Choroid plexus epithelial cell (primary cell): Measurements from ENCODE around the gene FRMPD4.

Experiments used
- DNase-seq: peaks from one replicate; pipeline ENCODE4 v3.0.0-alpha.2; 2010; ENCODE audit warnings: low read depth
- H3K4me3 ChIP-seq: 2 replicates; pipeline ENCODE4 v1.5.1; 2011; ENCODE audit warnings: low read depth, mild to moderate bottlenecking, control low read depth, low read length, moderate library complexity
- TF ChIP-seq, protein P1 (sequence below): conservative IDR thresholded peaks from 2 replicates; pipeline ENCODE4 v1.5.1; 2011; ENCODE audit warnings: low read depth, mild to moderate bottlenecking, control low read depth, inconsistent platforms, low read length, moderate library complexity

The FRMPD4 gene

DNA sequence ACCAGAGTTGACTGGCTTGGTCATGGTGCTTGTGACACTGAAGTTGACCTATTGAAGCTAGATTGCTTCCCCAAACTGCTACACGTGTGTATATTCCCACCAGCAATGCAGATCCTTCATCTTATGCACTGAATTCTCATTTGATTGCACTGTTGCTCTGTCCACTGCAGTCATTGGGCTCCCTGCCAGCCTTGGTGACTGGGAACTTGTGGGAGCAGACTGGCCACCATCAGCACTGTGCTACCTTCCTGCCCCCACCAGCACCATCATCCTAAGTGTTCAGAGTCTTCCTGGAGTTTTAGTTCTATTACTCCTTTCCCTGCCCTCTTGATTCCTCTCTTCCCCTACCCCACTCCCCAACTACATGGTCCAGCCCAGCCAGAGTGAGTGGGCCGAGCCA, 535.2 kb downstream of the FRMPD4 start:
- TF ChIP-seq, protein P1, sequence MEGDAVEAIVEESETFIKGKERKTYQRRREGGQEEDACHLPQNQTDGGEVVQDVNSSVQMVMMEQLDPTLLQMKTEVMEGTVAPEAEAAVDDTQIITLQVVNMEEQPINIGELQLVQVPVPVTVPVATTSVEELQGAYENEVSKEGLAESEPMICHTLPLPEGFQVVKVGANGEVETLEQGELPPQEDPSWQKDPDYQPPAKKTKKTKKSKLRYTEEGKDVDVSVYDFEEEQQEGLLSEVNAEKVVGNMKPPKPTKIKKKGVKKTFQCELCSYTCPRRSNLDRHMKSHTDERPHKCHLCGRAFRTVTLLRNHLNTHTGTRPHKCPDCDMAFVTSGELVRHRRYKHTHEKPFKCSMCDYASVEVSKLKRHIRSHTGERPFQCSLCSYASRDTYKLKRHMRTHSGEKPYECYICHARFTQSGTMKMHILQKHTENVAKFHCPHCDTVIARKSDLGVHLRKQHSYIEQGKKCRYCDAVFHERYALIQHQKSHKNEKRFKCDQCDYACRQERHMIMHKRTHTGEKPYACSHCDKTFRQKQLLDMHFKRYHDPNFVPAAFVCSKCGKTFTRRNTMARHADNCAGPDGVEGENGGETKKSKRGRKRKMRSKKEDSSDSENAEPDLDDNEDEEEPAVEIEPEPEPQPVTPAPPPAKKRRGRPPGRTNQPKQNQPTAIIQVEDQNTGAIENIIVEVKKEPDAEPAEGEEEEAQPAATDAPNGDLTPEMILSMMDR: no peak

DNA sequence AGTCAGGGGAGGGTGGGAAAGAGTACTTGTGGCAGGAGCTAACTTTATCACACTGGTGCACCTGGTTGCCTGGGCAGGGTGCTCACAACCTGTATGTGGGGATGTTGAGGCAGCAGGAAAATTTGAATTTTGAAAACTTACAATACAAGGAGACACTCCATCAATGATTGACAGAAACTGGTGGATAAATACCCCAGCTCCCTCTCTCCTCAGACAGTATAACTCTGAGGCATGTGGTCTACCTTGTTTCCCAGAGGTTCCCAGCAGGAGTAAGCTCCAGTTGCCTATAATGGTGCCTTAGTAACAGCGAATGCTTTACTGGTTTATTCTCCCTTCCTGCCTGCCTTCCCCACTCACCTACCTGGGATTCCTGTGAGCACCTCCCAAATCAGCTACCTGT, 541.2 kb downstream of the FRMPD4 start:
- no peak for DNase-seq
- TF ChIP-seq, protein P1: no peak
- H3K4me3 ChIP-seq: no peak overlapping the region

More for the DNA sequence above, 535.2 kb downstream of the FRMPD4 start:
- DNase-seq: no peak
- no peak overlapping the region for H3K4me3 ChIP-seq

DNA sequence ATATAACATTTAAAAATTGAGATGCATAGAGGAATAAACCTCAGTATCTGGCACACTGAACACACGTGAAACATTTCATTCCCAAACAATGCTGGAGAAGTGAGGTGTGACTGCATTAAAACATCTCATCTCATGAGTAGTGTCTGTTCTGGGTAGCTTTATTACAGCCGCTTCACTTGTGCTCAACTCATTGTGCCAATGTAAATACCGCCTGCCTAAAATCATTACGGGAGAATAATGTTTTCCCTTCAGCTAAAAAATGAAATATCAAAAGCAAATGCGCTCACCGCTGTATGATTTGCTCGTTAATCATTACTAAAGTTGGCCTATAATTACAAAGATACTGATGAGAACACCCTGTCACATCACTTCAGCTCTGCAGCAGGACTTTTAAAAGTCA, 542.8 kb downstream of the FRMPD4 start:
- H3K4me3 ChIP-seq: no peak overlapping the region
- TF ChIP-seq, protein P1: no peak
- no peak for DNase-seq

DNA sequence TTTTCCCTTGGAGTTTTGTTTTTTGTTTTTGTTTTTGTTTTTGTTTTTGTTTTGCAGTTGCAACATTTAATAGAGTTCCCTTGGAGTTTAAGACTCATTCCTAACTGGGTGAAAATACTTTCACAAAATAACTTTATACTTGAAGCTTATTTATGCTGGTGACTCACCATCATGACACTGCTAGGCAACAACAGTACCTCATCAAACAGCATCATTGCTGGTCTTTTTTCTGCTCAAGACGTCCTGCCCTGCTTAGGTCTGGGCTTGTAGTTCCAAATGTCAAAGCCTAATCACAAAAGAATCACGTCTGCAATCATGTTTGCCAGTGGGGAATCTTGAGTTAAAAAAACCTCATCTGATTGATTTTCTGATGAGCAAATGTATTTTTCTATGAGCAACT, 547.3 kb downstream of the FRMPD4 start:
- TF ChIP-seq, protein P1: no peak
- DNase-seq: no peak
- no peak overlapping the region for H3K4me3 ChIP-seq

DNA sequence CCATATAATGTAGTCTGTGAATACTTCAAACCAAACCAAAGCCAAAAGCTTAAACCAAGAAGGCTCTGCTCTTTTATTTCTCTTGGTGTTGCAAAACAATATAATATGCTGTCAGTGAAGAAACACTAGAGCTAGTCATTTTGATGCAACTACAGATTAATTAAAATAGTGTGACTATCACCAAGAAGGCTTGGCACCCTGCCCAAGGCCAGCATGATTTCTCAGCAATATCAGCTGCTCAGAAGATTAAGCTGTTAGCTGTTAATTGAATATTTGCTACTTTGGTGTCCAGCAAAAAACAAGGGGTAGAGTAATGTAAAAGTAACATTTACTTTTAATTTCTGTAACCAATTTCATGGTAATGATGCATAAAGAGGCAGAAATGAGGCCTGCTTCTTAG, 548.1 kb downstream of the FRMPD4 start:
- no peak for DNase-seq
- TF ChIP-seq, protein P1: no peak
- H3K4me3 ChIP-seq: no peak overlapping the region

DNA sequence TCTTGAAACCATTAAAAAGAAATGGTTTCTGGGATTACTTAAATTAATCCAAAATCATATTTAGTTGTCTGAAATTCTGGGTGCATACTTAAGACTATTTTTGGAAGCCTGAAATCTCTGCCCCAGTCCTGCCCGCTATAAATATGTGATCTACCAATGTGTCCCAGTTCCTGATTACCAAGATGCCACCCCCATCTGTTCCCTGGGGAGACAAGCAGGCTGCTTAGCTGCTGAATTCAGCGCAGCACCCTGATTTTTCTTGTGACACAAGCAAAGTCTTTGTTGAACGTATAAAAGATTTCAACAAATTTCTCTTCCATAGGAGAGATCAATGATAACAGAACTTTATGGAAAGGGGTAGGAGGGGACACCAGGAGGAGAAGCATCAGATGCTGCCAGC, 552.4 kb downstream of the FRMPD4 start:
- TF ChIP-seq, protein P1: no peak

DNA sequence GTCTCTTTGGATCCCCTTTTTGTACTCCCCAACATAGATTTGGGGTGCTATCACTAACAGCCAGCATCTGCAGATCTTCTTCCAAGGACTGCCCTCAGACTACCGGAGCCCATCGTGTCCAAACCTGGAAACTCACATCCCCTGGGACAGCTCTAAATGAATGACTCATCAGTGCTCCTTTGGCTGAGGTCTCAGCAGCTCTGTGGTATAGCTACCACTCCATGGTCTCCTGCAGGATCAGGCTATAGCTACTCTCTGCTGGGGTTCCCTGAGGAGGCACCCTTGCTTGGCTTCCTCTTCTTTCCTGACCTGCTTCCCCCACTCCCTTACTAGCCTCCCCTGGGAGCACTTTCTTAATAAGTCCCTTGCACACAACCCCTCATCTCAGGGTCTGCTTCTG, 555.5 kb downstream of the FRMPD4 start:
- TF ChIP-seq, protein P1: no peak
- no peak for DNase-seq
- H3K4me3 ChIP-seq: no peak overlapping the region

More for the DNA sequence above, 552.4 kb downstream of the FRMPD4 start:
- no peak overlapping the region for H3K4me3 ChIP-seq
- no peak for DNase-seq
